GM12873 (cell line): ENCODE data around the gene LRP8.

ENCODE experiments used
- TF ChIP-seq, protein P1 (sequence below): IDR thresholded peaks from 2 replicates; pipeline ENCODE4 v1.5.1; 2012; ENCODE audit warnings: low read depth, mild to moderate bottlenecking, moderate library complexity, low read length, control low read depth; ENCODE audit not compliant: insufficient read depth; ENCODE audit errors: missing control alignments

Gene LRP8

DNA sequence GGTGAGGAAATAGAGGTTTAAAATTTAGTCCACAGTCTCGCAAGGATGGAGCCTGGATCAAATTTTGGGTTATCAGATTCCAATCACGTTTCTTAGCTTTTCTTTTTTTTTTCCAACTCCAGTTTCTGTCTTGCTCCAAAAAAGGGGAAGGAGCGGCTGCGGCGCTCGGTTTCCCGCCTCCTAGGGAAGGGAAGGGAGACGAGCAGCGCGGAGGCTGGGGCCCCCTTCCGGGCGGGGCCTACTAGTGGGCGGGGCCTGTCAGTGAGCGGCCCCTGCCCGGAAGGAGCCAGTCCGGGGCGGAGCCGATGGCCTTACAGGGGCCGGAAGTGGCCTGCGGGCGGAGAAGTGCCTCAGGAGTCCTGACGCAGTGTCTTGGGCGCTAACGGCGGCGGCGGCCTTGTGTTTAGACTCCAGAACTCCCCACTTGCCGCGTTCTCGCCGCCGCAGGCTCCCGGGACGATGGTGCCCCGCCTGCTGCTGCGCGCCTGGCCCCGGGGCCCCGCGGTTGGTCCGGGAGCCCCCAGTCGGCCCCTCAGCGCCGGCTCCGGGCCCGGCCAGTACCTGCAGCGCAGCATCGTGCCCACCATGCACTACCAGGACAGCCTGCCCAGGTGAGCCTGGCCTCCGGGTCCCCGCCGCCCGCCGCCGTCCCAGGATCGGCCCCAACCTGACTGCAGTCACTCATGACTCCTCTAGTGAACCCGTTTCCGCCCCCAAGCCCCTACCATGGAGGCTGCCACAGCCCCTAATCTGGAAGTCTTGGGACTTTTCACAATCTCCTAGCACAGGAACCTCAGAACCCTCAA is 131.2 kb downstream of the LRP8 start, which contains the start of gene CPT2:
Gene CPT2 (plus strand): TSS at position 340 of the 806 bp plus-strand sequence. CDS start 120 bp downstream, at position 460.
- TF ChIP-seq, protein P1, sequence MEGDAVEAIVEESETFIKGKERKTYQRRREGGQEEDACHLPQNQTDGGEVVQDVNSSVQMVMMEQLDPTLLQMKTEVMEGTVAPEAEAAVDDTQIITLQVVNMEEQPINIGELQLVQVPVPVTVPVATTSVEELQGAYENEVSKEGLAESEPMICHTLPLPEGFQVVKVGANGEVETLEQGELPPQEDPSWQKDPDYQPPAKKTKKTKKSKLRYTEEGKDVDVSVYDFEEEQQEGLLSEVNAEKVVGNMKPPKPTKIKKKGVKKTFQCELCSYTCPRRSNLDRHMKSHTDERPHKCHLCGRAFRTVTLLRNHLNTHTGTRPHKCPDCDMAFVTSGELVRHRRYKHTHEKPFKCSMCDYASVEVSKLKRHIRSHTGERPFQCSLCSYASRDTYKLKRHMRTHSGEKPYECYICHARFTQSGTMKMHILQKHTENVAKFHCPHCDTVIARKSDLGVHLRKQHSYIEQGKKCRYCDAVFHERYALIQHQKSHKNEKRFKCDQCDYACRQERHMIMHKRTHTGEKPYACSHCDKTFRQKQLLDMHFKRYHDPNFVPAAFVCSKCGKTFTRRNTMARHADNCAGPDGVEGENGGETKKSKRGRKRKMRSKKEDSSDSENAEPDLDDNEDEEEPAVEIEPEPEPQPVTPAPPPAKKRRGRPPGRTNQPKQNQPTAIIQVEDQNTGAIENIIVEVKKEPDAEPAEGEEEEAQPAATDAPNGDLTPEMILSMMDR: no peak

DNA sequence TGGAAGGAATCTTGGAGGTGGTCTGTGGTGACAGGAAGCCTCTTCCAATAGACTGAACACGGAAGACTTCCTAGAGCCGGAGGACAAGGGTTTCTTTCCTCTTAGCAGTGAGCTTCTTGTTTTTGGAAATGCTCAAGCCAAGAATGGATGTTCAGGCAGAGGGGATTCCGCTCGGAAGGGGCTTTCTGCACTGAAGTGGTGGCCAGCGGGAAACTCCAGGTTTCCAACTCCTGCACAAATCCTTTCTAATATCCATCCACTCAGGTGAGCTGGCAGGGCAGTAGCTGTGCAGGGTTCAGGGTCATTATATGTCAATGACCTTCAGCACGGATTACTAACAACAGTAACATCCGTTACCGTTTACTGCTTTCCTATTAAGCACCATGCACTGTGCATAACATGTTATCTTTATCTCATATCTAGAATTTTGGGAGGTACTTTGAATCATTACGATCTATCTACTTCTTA is 131.8 kb downstream of the LRP8 start:
- TF ChIP-seq, protein P1: no peak

DNA sequence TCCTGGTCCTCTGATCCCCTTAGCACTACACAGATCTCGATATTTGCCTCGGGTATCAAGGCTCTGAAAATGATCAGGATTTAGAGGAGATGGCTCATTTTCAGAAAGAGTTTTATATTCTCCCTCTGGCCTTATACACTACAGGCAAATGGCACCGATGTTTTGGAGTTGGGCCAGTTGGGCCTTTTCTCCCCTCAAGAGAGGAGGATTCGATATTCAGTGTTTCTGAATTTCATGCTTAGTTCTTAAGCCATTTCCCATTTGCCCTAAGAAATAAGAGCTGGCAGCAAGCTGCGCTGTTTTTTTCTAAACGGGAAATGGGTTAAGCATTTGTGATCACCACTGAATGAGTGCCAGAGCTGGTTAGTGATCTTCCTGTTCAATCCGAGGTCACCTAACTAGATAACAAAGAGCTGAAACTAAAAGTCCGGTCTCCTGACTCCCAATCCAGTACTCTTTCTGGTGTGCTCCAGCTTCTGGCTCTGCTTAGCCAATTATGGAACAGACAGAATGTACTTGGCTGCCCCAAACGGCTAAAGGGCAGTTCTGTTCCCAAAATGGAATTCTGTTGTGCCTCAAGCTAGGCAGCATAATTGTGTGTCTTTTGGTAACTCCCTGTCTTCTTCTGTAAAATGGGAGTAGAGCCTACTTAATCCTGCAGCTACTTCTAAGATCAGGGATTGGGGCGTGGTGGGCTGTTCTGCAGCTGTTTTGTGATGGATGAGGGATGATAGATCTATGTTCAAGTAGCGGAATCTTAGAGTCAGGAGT is 132.4 kb downstream of the LRP8 start:
- TF ChIP-seq, protein P1: no peak
